ENCODE results near the gene NDUFS6.

GRCh38 chr5:1804001-1804690 lies 2.9 kb downstream of the NDUFS6 start:
- TF ChIP-seq CTCF (IDR thresholded peaks at IDR 0.05; ENCODE audit: low read length) (no peak), EZH2 (IDR thresholded peaks at IDR 0.05; ENCODE audit: borderline replicate concordance, low read length) (no peak)
